Limb (tissue), 2 donors: Measurements from ENCODE around the gene TCHHL1.
A peak's percentile ranks its signal among the peaks of the same experiment; 100 is the strongest.

ENCODE experiments used
- DNase-seq, 2 donors: peaks; one replicate each; pipeline ENCODE4 v3.0.0-alpha.2; 2016; ENCODE audit errors: extremely low spot score in 2 of 2

The TCHHL1 gene

DNA sequence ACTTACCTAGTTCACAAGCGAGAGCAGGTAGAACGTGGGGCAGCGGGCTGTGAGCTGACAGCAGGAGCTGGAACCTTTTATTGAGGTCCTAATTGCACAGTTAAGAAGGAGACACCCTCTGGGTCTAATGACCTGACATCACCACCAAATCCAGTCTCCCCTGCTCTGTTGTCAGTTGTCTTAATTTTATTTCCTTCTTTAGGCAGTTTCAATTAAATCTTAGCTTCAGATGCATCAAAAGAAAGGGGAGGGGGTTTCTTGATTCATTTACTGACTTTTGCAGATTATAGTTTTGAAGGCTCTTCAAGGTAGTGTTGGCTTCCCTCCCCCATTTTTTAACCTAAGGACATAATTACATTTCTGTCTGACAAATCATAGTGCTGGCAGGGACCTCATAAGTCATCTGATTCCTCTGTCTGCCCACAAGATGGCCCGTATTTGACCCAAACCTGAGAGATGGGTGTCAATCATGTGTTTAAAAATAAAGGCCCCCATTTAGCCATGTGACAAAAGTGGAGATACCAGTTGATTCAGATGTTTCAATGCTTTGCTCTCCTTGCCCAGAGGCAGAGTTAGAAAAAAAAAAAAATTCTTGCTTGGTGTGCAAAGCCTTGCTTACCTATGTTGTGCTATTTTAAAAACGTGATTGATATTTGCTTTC lies at the start of gene TCHHL1:
Gene TCHHL1 (minus strand): TSS at position 51 of the 661 bp plus-strand sequence. CDS start 921 bp downstream, outside the sequence.
- DNase-seq, result no peak

- DNase-seq, result no peak
Observed at GRCh38 chr1:152137215-152137614, 48.4 kb upstream of the TCHHL1 start.

- DNase-seq, result no peak
Observed at GRCh38 chr1:152130186-152130585, 41.3 kb upstream of the TCHHL1 start.

- no peak for DNase-seq
Observed at GRCh38 chr1:152127673-152128072, 38.8 kb upstream of the TCHHL1 start.

DNA sequence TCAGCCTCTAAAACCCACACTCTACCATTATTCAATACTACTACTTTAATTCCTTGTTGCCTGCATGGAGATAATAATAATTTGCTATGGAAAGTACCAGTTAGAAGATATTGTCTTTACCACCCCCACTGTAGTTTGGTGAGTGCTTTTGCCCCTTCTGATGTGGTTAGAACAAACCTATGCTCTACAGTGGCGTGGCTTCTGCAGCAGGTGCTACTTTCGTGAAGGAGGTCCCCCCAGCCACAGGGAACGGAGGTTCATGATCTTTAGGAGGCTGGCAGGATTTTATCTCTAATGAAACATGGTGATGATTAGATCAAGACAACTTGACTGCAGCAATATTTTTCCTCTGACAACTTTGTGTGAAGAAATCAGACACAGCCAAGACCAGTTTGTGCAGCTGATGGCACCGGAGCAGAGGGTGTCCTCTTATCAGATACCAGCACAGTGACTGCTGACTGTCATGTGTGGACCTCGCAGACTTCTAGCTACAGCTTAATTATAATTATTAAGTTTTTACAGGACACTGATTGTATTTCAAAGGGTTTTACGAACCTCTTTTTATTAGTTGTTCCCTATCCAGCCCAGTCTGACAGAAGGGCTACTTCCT lies 37.1 kb upstream of the TCHHL1 start:
- DNase-seq, result no peak

DNA sequence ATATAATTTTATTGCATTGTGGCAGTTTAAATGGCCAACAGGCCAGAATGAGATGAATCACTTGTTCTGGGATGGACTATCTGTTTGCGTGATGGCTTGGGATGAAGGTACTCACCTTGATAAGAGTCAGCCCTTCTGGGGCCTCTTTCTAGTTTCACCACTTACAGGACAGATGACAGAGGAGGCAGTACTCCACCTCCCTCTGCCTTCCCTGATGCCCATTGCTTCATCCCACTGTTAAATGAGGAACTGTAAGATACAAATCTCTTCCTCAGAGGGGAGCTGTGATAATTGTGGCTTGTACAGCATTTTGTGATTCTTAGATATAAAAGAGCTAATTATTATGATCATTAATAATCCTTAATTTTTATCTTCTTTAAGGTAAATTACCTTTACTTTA lies 30.1 kb upstream of the TCHHL1 start:
- no peak for DNase-seq

DNA sequence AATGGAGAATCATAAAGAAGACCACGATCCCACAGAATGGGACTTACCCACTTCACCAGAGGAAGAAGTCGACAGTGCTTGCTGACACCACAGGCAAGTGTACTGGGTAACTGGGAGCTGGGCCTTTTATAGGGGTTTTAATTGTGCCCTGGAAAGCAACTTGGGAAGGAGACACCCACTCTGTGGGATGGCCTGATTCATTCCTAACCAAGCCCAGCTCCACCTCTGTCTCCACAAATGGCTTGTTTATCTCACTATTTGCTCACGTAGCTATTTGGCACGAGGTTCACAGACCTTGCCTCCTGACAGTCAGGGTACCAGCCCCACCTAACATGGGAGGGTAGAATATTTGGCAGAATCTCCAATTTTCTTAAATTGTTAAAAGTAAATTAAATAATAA lies 26.5 kb upstream of the TCHHL1 start, which contains the start of gene TCHH:
Gene TCHH (minus strand): TSS at position 101 of the 400 bp plus-strand sequence. CDS start 1,364 bp downstream, outside the sequence.
- no peak for DNase-seq

DNA sequence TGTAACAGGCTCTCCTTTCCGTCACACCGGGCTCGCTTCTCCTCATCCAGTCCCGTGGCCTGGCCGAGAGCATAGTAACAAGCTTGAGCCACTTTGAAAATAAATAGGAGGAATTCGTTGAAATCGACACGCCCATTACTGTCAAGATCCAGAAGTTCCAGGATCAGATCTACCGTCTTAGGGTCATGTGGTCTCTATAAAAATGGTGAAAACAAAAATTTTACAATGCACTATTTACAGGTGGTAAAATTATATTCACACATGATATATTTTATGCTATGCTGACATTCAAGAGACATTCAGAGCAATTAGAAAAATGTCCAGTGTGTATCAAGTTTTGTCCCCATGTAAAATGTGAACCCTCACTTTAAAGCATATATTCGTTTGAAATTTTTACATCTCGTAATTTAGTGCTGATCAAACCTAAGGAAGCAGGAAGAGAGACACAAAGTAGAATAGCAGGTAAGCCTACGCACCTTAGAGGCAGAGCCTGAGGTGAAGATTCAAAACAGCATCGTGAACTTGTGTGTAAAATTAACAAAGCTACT lies 24.1 kb upstream of the TCHHL1 start:
- DNase-seq, result no peak

DNA sequence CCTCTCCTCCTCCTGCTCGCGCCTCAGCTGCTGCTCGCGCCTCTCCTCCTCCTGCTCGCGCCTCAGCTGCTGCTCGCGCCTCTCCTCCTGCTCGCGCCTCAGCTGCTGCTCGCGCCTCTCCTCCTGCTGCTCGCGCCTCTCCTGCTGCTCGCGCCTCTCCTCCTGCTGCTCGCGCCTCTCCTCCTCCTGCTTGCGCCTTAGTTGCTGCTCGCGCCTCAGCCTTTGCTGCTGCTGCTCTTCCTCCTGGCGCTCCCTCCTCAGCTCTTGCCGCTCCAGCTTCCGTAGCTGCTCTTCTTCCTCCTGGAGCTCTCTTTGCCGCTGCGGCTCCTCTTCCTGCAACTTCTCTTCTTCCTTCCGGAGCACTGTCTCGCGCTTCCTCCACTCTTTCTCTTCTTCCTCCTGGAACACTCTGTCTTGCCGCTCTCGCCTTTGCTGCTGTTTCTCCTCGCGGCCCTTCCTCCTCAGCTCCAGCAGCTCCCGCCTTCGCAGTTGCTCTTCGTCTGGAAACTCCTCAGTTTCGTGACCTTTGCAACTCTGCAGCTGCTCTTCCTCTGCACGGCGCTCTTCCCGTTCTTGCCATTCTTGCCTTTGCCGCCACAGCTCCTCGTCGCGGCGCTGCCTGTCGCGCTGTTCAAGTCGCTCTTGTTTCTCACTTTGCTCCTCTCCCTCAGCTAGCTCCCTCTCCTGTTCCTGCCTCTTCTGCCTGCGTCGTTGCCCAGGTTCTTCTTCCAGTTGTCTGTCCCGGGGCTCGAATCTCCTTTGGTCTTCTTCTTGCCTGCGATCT lies 23.4 kb upstream of the TCHHL1 start:
- DNase-seq, result peak; percentile 5 to 35

DNA sequence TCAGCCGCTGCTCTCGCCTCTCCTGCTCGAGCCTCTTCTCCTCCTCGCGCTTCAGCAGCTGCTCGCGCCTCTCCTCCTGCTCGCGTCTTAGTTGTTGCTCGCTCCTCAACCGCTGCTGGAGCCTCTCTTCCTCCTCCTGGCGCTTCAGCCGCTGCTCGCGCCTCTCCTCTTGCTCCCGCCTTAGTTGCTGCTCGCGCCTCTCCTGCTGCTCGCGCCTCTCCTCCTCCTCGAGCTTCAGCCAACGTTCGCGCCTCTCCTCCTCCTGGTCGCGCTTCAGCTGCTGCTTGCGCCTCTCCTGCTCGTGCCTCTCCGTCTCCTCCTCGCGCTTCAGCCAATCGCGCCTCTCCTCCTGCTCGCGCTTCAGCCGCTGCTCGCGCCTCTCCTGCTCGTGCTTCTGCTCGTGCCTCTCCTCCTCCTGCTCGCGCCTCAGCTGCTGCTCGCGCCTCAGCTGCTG lies 22.7 kb upstream of the TCHHL1 start:
- DNase-seq, result peak; percentile 23 to 67

- peak; percentile 1 to 62 for DNase-seq
Observed at GRCh38 chr1:152110860-152111514, 22.1 kb upstream of the TCHHL1 start.

DNA sequence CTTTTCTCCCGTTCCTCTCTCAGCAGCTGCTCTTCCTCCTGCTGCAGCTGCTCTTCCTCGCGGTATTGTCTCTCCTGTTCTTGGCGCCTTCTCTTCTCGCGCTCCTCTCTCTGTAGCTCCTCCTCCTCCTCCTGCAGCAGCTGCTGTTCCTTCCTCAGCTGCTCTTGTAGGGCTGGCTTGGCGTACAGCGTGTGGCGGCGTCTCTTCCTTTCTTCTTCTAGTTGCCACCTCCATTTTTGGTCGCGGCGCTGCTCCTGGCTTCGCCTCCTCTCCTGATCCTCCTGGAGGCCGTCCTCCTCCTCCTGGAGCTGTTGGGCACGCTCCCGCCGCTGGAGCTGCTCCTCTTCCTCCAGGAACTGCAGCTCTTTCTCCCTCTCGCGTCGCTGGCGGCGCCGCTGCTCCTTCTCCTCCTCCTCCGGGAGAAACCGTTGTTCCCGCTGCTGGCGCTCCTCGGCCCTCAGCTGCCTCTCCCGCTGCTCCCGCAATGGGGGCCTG lies 21.5 kb upstream of the TCHHL1 start:
- DNase-seq, result peak in 1 of 2 donors; percentile 2

- no peak for DNase-seq
Observed at GRCh38 chr1:152109998-152110294, 21.1 kb upstream of the TCHHL1 start.

- DNase-seq, result no peak
Observed at GRCh38 chr1:152109231-152109997, 20.6 kb upstream of the TCHHL1 start.

- no peak for DNase-seq
Observed at GRCh38 chr1:152108882-152109222, 20.0 kb upstream of the TCHHL1 start.

GRCh38 chr1:152107984-152108881 lies 19.4 kb upstream of the TCHHL1 start:
- DNase-seq, result peak in 1 of 2 donors; percentile 27

DNA sequence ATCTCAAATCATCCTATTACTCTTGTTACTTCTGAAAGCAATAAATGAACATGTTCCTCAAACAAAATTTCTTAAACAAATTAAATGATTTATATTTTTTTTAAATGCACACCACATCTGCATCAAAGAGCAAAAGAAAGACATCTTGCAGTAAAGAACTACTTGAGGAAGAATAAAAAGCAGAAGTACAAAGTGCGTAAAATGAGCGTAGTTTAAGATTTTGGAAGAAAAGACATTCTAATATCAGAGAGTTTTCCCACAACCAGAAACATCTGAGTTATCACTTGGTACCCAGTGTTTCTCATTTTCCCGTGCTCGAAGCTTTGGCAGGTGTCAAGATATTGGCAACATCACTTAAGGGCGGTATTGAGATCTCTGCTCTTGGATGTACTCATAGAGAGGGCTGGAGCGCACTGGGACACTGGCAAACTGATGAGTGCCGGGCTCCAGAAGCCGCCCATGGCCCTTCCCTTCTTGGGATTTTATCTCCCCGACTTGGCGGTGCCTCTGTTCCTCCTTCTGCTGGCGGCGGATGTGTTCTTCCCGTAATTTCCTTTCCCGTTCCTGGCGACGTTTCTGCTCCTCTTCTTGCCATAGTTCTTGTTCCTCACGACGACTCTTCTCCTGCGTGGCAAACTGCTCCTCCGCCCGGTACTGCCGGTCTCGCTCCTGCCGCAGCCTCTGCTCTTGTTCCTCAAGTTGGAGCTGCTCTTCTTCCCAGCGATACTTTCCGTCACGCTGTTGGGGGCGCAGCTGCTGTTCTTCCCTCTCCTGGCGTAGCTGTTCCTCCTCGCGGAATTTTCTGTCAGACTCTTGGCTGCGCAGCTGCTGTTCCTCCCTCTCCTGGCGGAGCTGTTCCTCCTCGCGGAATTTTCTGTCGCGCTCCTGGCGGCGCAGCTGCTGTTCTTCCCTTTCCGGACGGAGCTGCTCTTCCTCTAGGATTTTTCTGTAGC lies 18.4 kb upstream of the TCHHL1 start:
- no peak for DNase-seq

DNA sequence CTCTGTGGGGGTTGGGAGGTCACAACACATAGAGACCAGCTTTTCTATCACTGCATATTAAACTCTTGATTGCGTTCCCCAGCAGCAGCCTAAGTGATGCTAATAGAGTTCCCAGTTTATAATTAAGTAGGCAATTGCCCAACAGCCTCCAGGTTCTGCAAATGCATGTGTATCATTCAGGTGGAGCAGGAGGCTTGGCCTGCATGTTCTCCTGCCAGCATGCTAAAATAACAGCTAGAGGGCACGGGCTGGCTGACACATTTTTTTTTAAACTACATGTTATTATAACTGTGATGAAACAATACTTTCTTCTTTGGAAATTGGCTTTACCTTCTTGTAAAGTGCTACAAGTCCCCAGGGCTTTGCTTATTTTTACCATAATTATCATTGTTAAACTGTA lies 16.0 kb upstream of the TCHHL1 start:
- no peak for DNase-seq

DNA sequence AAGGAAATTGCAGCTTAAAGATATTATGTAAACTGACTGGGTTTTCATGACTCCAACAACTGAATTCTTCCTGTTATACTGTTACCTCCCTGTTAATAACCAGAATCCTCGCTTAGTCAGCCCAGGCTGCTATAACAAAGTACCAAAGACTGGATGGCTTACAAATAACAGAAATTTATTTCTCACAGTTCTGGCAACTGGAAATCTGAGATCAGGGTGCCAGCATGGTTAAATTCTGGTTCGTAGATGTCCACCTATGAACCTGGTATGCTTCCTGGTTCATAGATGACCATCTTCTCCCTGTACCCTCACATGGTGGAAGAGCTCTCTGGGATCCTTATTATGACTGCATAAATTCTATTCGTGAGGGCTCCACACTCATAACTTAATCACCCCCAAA lies 8.1 kb upstream of the TCHHL1 start:
- DNase-seq, result no peak
